Lower leg skin (tissue), 3 donors: ENCODE measurements around the gene PTPRN2.
"Not testable (repeated sequence)": the region's sequence is repeated elsewhere in the genome, so short reads cannot be mapped to it uniquely, and the experiment has no call there.

Experiments used
- CTCF ChIP-seq, 3 donors: fragments of 450-650 bp; IDR thresholded peaks; one replicate each; pipeline ENCODE4 v1.5.1; 2016; ENCODE audit warnings: antibody characterized with exemption in 3 of 3, mild to moderate bottlenecking in 3 of 3, moderate library complexity in 2 of 3
- POLR2A ChIP-seq, 2 donors: fragments of 450-650 bp; IDR thresholded peaks; one replicate each; pipeline ENCODE4 v1.6.1; 2016 to 2017; ENCODE audit warnings: antibody characterized with exemption in 2 of 2, mild to moderate bottlenecking in 1 of 2, moderate library complexity in 1 of 2

- TF ChIP-seq CTCF, POLR2A (IDR thresholded peaks at IDR 0.05): not testable (repeated sequence)
Observed at GRCh38 chr7:157489870-157490269, 1097.8 kb downstream of the PTPRN2 start.
